Neural progenitor cell (in vitro differentiated cells): ENCODE data around the gene NFKBIA.

ENCODE experiments used
- EZH2 ChIP-seq: fragments of 200-600 bp; sonication (generic); IDR thresholded peaks from 2 replicates; pipeline ENCODE4 v1.6.1; 2017; ENCODE audit warnings: antibody characterized with exemption, mild to moderate bottlenecking, moderate library complexity
- EZH2phosphoT487 ChIP-seq: fragments of 200-600 bp; sonication (generic); IDR thresholded peaks from 2 replicates; pipeline ENCODE4 v1.6.1; 2017; ENCODE audit warnings: antibody characterized with exemption
- TF ChIP-seq, protein P1 (sequence below): fragments of 200-600 bp; sonication (generic); IDR thresholded peaks from 2 replicates; pipeline ENCODE4 v1.5.1; 2017; ENCODE audit warnings: antibody characterized with exemption, mild to moderate bottlenecking

DNA sequence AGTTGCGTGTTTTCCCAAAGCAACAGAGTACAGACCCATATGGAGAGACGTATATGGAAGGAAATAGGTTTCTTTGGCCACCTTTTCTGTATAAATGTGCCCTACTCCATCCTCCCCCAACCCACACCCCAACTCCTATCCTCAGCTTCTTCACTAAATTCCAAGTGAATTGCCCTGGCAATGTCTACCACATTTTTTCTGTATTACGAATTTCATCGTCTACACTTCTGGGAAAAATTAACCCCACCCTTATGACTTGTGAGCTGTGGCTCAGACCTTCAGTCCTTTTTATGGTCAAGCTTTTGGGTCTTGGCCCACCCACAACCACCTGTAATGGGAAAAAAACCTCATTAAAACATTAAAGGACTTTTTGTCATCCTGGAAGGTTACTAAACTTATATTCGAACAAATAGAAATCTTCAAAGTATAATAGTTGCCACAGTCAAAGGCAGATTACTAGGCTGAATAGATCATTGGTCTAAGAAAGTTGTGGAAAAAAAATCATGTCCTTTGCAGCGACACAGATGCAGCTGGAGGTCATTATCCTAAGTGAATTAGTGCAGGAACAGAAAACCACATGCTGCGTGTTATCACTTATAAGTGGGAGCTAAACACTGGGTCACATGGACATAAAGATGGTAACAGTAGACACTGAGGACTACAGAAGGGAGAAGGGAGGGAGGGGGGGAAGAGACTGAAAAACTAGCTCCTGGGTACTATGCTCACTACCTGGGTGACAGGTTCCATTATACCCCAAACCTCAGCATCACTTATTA, 15.7 kb upstream of the NFKBIA start:
- TF ChIP-seq, protein P1, sequence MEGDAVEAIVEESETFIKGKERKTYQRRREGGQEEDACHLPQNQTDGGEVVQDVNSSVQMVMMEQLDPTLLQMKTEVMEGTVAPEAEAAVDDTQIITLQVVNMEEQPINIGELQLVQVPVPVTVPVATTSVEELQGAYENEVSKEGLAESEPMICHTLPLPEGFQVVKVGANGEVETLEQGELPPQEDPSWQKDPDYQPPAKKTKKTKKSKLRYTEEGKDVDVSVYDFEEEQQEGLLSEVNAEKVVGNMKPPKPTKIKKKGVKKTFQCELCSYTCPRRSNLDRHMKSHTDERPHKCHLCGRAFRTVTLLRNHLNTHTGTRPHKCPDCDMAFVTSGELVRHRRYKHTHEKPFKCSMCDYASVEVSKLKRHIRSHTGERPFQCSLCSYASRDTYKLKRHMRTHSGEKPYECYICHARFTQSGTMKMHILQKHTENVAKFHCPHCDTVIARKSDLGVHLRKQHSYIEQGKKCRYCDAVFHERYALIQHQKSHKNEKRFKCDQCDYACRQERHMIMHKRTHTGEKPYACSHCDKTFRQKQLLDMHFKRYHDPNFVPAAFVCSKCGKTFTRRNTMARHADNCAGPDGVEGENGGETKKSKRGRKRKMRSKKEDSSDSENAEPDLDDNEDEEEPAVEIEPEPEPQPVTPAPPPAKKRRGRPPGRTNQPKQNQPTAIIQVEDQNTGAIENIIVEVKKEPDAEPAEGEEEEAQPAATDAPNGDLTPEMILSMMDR = no peak
- no peak for TF ChIP-seq EZH2phosphoT487
- no peak for TF ChIP-seq EZH2
